Measurements from ENCODE around the gene GAL. TPM values are rescaled to one million over a fixed set of nuclear protein-coding genes. Genes with fewer than 3 reads are reported as not detected.

GAL gene
- total RNA-seq, 1 experiment from 2014 or later = 65.2 TPM

DNA sequence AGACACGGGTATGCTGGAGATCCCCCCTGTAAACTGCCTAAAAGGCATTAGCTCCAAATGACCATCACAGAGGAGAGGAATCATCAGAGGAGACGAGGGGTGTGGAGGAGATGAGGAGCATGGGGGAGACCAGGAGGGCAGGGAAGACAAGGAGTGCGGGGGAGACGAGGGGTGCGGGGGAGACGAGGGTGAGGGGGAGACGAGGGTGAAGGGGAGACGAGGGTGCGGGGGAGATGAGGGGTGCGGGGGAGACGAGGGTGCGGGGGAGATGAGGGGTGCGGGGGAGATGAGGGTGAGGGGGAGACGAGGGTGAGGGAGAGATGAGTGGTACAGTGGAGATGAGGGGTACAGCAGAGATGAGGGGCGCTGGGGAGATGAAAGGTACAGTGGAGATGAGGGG lies 17.5 kb upstream of the GAL start:
- Histone ChIP-seq H2BK20ac (ENCODE audit: low read depth, low read length, poor library complexity, severe bottlenecking) (no peak overlapping the region), H2BK15ac (ENCODE audit: low read depth, low read length) (no peak overlapping the region), H3K4me1 (ENCODE audit: insufficient read depth, low read length) (no peaks in the 10 kb centered on the region; the same call in 1 of the 2 replicates), H3K4me2 (ENCODE audit: insufficient read depth, insufficient read length, low read length) (no peak overlapping the region), H3T11ph (ENCODE audit: low read length) (no peak overlapping the region), H3K23ac (ENCODE audit: insufficient read length, low read depth, low read length) (no peak overlapping the region), H2AK5ac (ENCODE audit: insufficient read length, low read length) (no peak overlapping the region), H2AFZ (ENCODE audit: low read length) (no peak overlapping the region), H3K79me2 (ENCODE audit: insufficient read depth, low read length) (no peaks in the 10 kb centered on the region), H3K27ac (ENCODE audit: insufficient read length, low read depth, low read length) (no peak overlapping the region), H3K9ac (ENCODE audit: extremely low read depth, insufficient read length, low read length) (no peak overlapping the region), H3K9me3 (ENCODE audit: control insufficient read depth, low read depth, low read length) (no peaks in the 10 kb centered on the region), H2BK5ac (ENCODE audit: insufficient read length, low read length) (no peak overlapping the region), H3K79me1 (ENCODE audit: insufficient read depth, low read depth, low read length, poor library complexity, severe bottlenecking) (no peaks in the 10 kb centered on the region), H3K14ac (ENCODE audit: insufficient read depth, low read length) (no peak overlapping the region), H3K23me2 (ENCODE audit: insufficient read length, low read depth, low read length, poor library complexity, severe bottlenecking) (no peaks in the 10 kb centered on the region), H4K91ac (ENCODE audit: insufficient read length, low read depth, low read length) (no peak overlapping the region), H2BK12ac (ENCODE audit: insufficient read length, low read depth, low read length) (no peak overlapping the region), H3K27me3 (ENCODE audit: insufficient read depth, low read length) (no peaks in the 10 kb centered on the region), H4K20me1 (ENCODE audit: control insufficient read depth, insufficient read depth, insufficient read length) (no peaks in the 10 kb centered on the region), H4K5ac (ENCODE audit: insufficient read length, low read depth, low read length) (no peak overlapping the region), H4K8ac (replicated peaks; ENCODE audit: insufficient read length, low read depth, low read length) (no peak overlapping the region), H2BK120ac (ENCODE audit: low read depth, low read length, poor library complexity, severe bottlenecking) (no peak overlapping the region), H3K18ac (ENCODE audit: insufficient read length, low read depth, low read length) (no peak overlapping the region), H3K4ac (ENCODE audit: low read depth, low read length) (no peak overlapping the region), H3K56ac (ENCODE audit: insufficient read length, low read depth, low read length) (no peak overlapping the region)
- Mint-ChIP-seq H3K27ac (peak overlapping the region in 1 of 3 experiments; percentile 79; a peak in 1 of 7 replicates), H3K4me1 (peaks cover 5 to 8% of the 10 kb centered on the region in 2 experiments), H3K27me3 (ENCODE audit: low read depth) (peaks cover 6% of the 10 kb centered on the region), H3K36me3 (ENCODE audit: insufficient read depth in 1 of 3, low read depth in 3 of 3) (no peaks in the 10 kb centered on the region), H3K4me3 (no peak overlapping the region), H3K9me3 (peaks cover 3 to 6% of the 10 kb centered on the region in 2 experiments; a peak in 4 of 5 replicates)
- no peak for TF ChIP-seq CTCF (conservative IDR thresholded peaks at IDR 0.05)
- WGBS (ENCODE audit: extremely low coverage, insufficient read length, low lambda C conversion rate) = no CpG with 5 or more reads among the region's 15 CpGs
- DNase-seq = no peak
